ENCODE results near the gene ACTRT2.

- TF ChIP-seq, protein P1, sequence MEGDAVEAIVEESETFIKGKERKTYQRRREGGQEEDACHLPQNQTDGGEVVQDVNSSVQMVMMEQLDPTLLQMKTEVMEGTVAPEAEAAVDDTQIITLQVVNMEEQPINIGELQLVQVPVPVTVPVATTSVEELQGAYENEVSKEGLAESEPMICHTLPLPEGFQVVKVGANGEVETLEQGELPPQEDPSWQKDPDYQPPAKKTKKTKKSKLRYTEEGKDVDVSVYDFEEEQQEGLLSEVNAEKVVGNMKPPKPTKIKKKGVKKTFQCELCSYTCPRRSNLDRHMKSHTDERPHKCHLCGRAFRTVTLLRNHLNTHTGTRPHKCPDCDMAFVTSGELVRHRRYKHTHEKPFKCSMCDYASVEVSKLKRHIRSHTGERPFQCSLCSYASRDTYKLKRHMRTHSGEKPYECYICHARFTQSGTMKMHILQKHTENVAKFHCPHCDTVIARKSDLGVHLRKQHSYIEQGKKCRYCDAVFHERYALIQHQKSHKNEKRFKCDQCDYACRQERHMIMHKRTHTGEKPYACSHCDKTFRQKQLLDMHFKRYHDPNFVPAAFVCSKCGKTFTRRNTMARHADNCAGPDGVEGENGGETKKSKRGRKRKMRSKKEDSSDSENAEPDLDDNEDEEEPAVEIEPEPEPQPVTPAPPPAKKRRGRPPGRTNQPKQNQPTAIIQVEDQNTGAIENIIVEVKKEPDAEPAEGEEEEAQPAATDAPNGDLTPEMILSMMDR (IDR thresholded peaks at IDR 0.05): no peak
- TF ChIP-seq POLR2A (IDR thresholded peaks at IDR 0.05): no peak
These were observed 6.6 kb upstream of the ACTRT2 start for GRCh38 chr1:3014443-3015268.

Data from adrenal gland (tissue), 5 donors.